SU-DHL-6 (cell line): ENCODE data around the gene LTB4R.

Source experiments
- H2AFZ ChIP-seq: fragments of 200-600 bp; sonication (generic); 2 replicates; pipeline ENCODE4 v1.6.1; 2014; ENCODE audit warnings: low read depth, mild to moderate bottlenecking, moderate library complexity, mixed read lengths, antibody characterized with exemption, low read length; ENCODE audit not compliant: severe bottlenecking
- H3F3A ChIP-seq: fragments of 200-600 bp; shearing (Covaris generic); 2 replicates; pipeline ENCODE4 v1.6.0; 2016; ENCODE audit warnings: antibody characterized with exemption, mild to moderate bottlenecking; ENCODE audit not compliant: insufficient read depth
- H3K27ac ChIP-seq: fragments of 200-600 bp; sonication (generic); 2 replicates; pipeline ENCODE4 v1.5.1; 2016; ENCODE audit warnings: low read depth, mild to moderate bottlenecking, low read length, moderate library complexity, mixed read lengths
- H3K27me3 ChIP-seq: fragments of 200-600 bp; sonication (generic), shearing (Covaris generic); 2 replicates; pipeline ENCODE4 v1.6.0; 2014; ENCODE audit warnings: mild to moderate bottlenecking, low read length
- H3K36me3 ChIP-seq: fragments of 200-600 bp; sonication (generic); 2 replicates; pipeline ENCODE4 v1.6.1; 2014; ENCODE audit warnings: mild to moderate bottlenecking, low read length, mixed read lengths
- H3K4me2 ChIP-seq: fragments of 300-600, 200-600 bp; shearing (Covaris generic), sonication (generic); 2 replicates; pipeline ENCODE4 v1.6.0; 2014; ENCODE audit warnings: low read length, low read depth, mild to moderate bottlenecking; ENCODE audit not compliant: poor library complexity, severe bottlenecking
- H3K4me3 ChIP-seq: fragments of 200-600 bp; sonication (generic); 2 replicates; pipeline ENCODE4 v1.5.1; 2014; ENCODE audit warnings: antibody characterized with exemption, low read length, mild to moderate bottlenecking, mixed read lengths; ENCODE audit not compliant: insufficient read depth, poor library complexity, severe bottlenecking
- H3K79me2 ChIP-seq: fragments of 200-600 bp; sonication (generic); 2 replicates; pipeline ENCODE4 v1.6.1; 2014; ENCODE audit warnings: mild to moderate bottlenecking, low read length, moderate library complexity; ENCODE audit not compliant: insufficient read depth
- H3K9ac ChIP-seq: fragments of 200-600 bp; sonication (generic); 2 replicates; pipeline ENCODE4 v1.7.0; 2014; ENCODE audit warnings: mild to moderate bottlenecking, low read length
- H3K9me2 ChIP-seq: fragments of 200-600 bp; sonication (generic); replicated peaks from 2 replicates; pipeline ENCODE4 v1.6.1; 2014; ENCODE audit warnings: low read length; ENCODE audit not compliant: insufficient read depth
- H3K9me3 ChIP-seq: fragments of 200-600 bp; sonication (generic); 2 replicates; pipeline ENCODE4 v1.6.1; 2014; ENCODE audit warnings: low read length, mixed read lengths; ENCODE audit not compliant: insufficient read depth
- H4K20me1 ChIP-seq: fragments of 200-600 bp; sonication (generic); 2 replicates; pipeline ENCODE4 v1.6.1; 2014; ENCODE audit warnings: low read depth, mild to moderate bottlenecking, antibody characterized with exemption, low read length, moderate library complexity, mixed read lengths
- EZH2phosphoT487 ChIP-seq: fragments of 200-600 bp; sonication (generic), shearing (Covaris generic); conservative IDR thresholded peaks from 2 replicates; pipeline ENCODE4 v1.6.1; 2018; ENCODE audit warnings: mild to moderate bottlenecking, antibody characterized with exemption, low read length, moderate library complexity, mixed read lengths
- TF ChIP-seq, protein P1 (sequence below): fragments of 200-600 bp; sonication (generic); IDR thresholded peaks from one replicate; pipeline ENCODE4 v1.5.1; 2017; ENCODE audit warnings: antibody characterized with exemption, mild to moderate bottlenecking, low read length, moderate library complexity; ENCODE audit not compliant: insufficient read depth, poor library complexity, severe bottlenecking

The LTB4R gene

DNA sequence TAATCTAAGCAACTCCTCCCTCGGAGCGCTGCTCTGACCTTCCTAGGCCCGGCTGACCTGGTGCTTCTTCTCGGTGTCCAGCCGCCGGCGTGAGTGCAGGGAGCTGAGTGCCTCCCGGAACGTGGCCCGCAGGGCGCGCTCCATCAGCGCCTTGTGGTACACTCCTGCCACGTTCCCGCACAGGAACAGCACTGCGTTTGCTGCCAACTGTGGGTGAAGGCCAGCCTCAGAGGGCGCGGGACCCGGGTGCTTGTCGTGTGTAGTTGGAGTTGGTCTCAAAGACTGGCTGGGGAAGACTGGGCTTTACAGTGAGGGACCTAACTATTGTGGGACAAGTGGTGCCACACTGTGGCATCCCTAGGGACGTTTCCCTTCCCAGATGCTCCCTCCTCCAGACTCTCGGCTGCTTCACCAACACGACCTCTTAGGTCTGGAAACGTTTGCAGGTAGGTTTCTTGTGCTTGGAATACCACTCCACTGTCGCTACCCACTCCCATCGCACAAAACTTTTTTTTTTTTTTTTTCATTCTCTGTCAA lies 20.5 kb downstream of the LTB4R start:
- Histone ChIP-seq H3K9me2 (no peaks in the 10 kb centered on the region), H4K20me1 (no peaks in the 10 kb centered on the region), H3K9ac (no peak overlapping the region), H3K79me2 (no peaks in the 10 kb centered on the region), H3K9me3 (no peaks in the 10 kb centered on the region), H3K27ac (no peak overlapping the region), H3F3A (no peaks in the 10 kb centered on the region), H3K4me2 (no peak overlapping the region), H2AFZ (no peak overlapping the region), H3K27me3 (no peaks in the 10 kb centered on the region), H3K36me3 (no peaks in the 10 kb centered on the region), H3K4me3 (no peak overlapping the region)
- TF ChIP-seq EZH2phosphoT487, result no peak
- TF ChIP-seq, protein P1, sequence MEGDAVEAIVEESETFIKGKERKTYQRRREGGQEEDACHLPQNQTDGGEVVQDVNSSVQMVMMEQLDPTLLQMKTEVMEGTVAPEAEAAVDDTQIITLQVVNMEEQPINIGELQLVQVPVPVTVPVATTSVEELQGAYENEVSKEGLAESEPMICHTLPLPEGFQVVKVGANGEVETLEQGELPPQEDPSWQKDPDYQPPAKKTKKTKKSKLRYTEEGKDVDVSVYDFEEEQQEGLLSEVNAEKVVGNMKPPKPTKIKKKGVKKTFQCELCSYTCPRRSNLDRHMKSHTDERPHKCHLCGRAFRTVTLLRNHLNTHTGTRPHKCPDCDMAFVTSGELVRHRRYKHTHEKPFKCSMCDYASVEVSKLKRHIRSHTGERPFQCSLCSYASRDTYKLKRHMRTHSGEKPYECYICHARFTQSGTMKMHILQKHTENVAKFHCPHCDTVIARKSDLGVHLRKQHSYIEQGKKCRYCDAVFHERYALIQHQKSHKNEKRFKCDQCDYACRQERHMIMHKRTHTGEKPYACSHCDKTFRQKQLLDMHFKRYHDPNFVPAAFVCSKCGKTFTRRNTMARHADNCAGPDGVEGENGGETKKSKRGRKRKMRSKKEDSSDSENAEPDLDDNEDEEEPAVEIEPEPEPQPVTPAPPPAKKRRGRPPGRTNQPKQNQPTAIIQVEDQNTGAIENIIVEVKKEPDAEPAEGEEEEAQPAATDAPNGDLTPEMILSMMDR, result no peak

DNA sequence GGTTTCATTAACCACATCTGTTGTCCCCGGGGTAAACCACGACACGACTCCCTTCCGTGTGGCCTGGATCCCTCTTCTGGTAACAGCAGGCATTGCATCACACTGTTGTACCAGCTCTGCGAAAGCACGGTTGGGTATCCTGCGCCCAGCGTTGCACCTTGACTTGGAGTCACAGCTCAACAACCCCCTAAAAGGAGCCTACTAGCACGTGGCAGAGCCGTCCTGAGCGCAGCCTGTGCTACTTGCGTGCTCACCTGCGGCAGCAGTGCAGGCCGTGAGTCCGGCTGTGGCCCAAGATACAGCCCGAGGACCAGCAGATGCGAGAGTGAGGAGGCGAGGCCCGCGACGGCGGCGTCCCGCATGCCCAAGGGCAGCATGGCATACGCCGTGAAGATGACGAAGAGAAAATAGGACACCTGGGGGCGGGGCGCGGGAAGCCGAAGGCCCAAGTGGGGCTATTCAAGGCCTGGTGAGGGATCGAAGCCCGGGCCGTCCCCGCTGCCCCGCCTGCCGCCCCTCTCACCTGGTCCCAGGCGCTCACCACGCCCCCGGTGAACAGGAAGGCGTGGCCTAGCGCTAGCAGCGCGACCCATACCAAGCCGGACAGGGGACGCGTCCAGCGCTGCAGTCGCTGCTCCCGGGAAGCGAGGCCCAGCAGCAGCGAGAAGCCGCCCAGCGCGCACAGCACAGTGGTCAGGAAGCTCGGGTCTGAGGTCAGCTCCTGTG lies 21.1 kb downstream of the LTB4R start:
- Histone ChIP-seq H3K27ac (no peak overlapping the region), H3K79me2 (no peaks in the 10 kb centered on the region), H3K9ac (no peak overlapping the region), H2AFZ (no peak overlapping the region), H3K4me3 (no peak overlapping the region), H3K9me2 (no peaks in the 10 kb centered on the region), H3K27me3 (no peaks in the 10 kb centered on the region), H3F3A (no peaks in the 10 kb centered on the region), H4K20me1 (no peaks in the 10 kb centered on the region), H3K9me3 (no peaks in the 10 kb centered on the region), H3K4me2 (peak overlapping the region; percentile 35), H3K36me3 (no peaks in the 10 kb centered on the region)
- TF ChIP-seq, protein P1, result peak; percentile 48
- no peak for TF ChIP-seq EZH2phosphoT487

DNA sequence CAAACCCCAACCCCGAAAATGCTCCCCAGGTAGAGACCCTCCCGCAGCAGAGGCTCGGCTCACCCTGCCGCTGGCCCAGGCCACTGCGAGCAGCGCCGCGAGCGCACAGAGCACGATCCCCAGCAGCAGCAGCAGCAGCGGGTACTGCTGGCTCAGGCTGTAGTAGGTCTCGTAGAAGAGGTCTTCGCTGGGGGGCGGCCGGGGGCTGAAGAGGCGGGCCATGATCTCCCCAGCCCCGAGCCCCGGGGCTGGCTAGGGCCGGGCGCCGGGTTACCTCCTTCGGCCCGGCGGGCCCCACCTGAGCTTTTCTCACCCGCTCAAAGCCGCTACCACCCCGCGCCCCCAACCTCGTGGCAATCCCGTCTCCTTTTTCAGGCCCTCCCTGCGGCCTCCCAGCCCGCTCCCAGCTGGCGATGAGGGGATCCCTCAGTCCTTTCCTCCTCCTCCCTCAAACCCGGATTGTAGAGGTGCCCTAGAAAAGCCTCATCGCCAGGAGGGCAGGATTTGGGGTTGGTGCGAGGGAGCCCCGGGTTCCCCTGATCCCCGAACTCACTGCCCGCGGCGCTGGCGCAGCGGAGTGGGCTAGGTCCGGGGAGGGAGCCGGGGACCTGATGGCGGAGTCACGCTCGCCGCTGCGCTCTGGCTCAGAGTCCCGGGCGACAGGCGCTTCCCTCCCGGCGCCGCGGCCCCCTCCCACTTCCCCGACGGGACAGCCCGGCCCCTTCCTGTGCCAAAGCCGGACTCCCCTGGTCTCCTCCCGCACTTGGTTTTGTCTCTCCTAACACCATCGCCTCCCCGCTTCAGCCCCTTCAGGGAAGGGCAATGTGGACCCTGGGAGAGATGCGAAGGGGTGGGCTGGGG lies 23.4 kb downstream of the LTB4R start, which contains the start of gene ADCY4:
ADCY4 (minus strand) TSS at position 641 of the 861 bp plus-strand sequence; CDS start at position 222, 419 bp downstream.
- Histone ChIP-seq H3K27me3 (no peaks in the 10 kb centered on the region), H3F3A (no peaks in the 10 kb centered on the region), H3K9me3 (no peaks in the 10 kb centered on the region), H3K36me3 (no peaks in the 10 kb centered on the region), H2AFZ (no peak within 1 kb of the TSS), H3K79me2 (no peaks in the 10 kb centered on the region), H3K9me2 (no peaks in the 10 kb centered on the region), H3K4me2 (peak within 1 kb of the TSS; percentile 40), H3K9ac (no peak within 1 kb of the TSS), H3K27ac (no peak within 1 kb of the TSS), H4K20me1 (no peaks in the 10 kb centered on the region), H3K4me3 (no peak within 1 kb of the TSS)
- TF ChIP-seq EZH2phosphoT487, result no peak
- TF ChIP-seq, protein P1, result no peak
